ENCODE measurements around the gene SSH2.

Gene SSH2

GRCh38 chr17:29588562-29589411 lies 341.2 kb downstream of the SSH2 start:
- H3K27me3 ChIP-seq (replicated peaks; ENCODE audit: control insufficient read depth, insufficient read depth, low read length): no peaks in the 10 kb centered on the region
- peak overlapping the region; percentile 91 for H3K9ac ChIP-seq (ENCODE audit: low read length)
- H3K9me3 ChIP-seq (ENCODE audit: control insufficient read depth, low read length): no peaks in the 10 kb centered on the region
- peak overlapping the region; percentile 90 for H3K4me3 ChIP-seq (ENCODE audit: low read length)
- H3K36me3 ChIP-seq (ENCODE audit: control insufficient read depth, insufficient read depth, low read length, severe bottlenecking): no peaks in the 10 kb centered on the region
- H3K4me1 ChIP-seq (ENCODE audit: control insufficient read depth, insufficient read depth, low read length): peaks cover 50% of the 10 kb centered on the region
- DNase-seq (ENCODE audit: low read depth): peak; percentile 68

DNA sequence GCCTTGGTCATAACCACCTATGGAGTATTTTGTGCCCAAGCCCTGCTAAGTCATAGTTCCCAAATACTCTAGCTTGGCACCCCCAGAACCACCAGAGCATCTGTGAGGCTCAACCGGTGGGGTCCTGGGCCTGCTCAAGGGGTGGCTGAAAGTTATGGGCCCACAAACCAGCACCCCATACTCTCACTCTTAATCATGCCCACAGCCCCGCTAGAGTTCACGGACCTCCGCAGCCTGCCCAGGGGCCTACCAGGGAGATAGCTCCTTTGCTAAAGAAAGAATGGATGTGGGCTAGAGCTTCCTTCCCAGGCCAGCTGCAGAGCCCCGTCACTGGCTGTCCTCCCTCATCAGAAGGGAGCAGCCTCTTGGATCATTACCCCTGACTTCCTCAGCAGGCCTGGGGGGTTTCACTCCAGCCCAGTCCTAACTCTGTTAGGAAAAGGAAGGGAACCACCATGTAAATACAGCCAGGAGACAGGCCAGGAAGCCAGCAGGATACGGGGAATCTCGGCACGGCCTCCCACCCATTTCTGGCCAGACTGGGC lies 341.9 kb downstream of the SSH2 start:
- peaks cover 2% of the 10 kb centered on the region for H3K36me3 ChIP-seq (ENCODE audit: control insufficient read depth, insufficient read depth, low read length, severe bottlenecking)
- no peaks in the 10 kb centered on the region for H3K9me3 ChIP-seq (ENCODE audit: control insufficient read depth, low read length)
- peak overlapping the region; percentile 90 for H3K4me3 ChIP-seq (ENCODE audit: low read length)
- no peak for DNase-seq (ENCODE audit: low read depth)
- H3K4me1 ChIP-seq (ENCODE audit: control insufficient read depth, insufficient read depth, low read length): peaks cover 50% of the 10 kb centered on the region
- H3K27me3 ChIP-seq (replicated peaks; ENCODE audit: control insufficient read depth, insufficient read depth, low read length): no peaks in the 10 kb centered on the region
- H3K9ac ChIP-seq (ENCODE audit: low read length): peak overlapping the region; percentile 91

DNA sequence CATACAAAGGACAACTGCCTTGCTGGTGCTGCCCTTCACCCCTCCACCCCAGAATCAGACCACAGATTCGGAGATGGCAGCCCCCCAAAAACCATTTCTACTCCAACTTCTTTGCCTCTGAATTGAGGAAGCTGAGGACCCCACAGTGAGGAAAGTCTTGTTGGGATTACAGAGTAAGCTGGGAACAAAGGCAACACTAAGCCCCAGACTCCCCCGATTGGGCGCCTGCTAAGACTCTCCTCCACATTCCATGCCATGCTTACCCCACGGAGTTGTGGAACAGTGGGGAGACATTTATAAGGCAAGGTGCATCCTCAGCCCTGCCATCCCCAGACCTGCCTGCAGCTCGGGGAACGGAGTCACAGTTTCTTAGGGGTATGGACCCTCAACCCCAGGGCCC lies 342.4 kb downstream of the SSH2 start:
- Histone ChIP-seq H3K9me3 (ENCODE audit: control insufficient read depth, low read length) (no peaks in the 10 kb centered on the region), H3K36me3 (ENCODE audit: control insufficient read depth, insufficient read depth, low read length, severe bottlenecking) (peaks cover 5% of the 10 kb centered on the region), H3K27me3 (replicated peaks; ENCODE audit: control insufficient read depth, insufficient read depth, low read length) (no peaks in the 10 kb centered on the region), H3K4me1 (ENCODE audit: control insufficient read depth, insufficient read depth, low read length) (peaks cover 47% of the 10 kb centered on the region), H3K9ac (ENCODE audit: low read length) (peak overlapping the region; percentile 91), H3K4me3 (ENCODE audit: low read length) (peak overlapping the region; percentile 90)
- no peak for DNase-seq (ENCODE audit: low read depth)

- H3K9ac ChIP-seq (ENCODE audit: low read length): peak overlapping the region; percentile 91
- peaks cover 12% of the 10 kb centered on the region for H3K36me3 ChIP-seq (ENCODE audit: control insufficient read depth, insufficient read depth, low read length, severe bottlenecking)
- H3K4me1 ChIP-seq (ENCODE audit: control insufficient read depth, insufficient read depth, low read length): peaks cover 40% of the 10 kb centered on the region
- DNase-seq (ENCODE audit: low read depth): no peak
- H3K27me3 ChIP-seq (replicated peaks; ENCODE audit: control insufficient read depth, insufficient read depth, low read length): no peaks in the 10 kb centered on the region
- H3K4me3 ChIP-seq (ENCODE audit: low read length): no peak overlapping the region
- H3K9me3 ChIP-seq (ENCODE audit: control insufficient read depth, low read length): no peaks in the 10 kb centered on the region
These were observed 343.2 kb downstream of the SSH2 start for GRCh38 chr17:29586676-29587469.

GRCh38 chr17:29585080-29585751 lies 344.8 kb downstream of the SSH2 start:
- Histone ChIP-seq H3K27me3 (replicated peaks; ENCODE audit: control insufficient read depth, insufficient read depth, low read length) (no peaks in the 10 kb centered on the region), H3K9ac (ENCODE audit: low read length) (no peak overlapping the region), H3K9me3 (ENCODE audit: control insufficient read depth, low read length) (no peaks in the 10 kb centered on the region), H3K4me1 (ENCODE audit: control insufficient read depth, insufficient read depth, low read length) (peaks cover 23% of the 10 kb centered on the region), H3K36me3 (ENCODE audit: control insufficient read depth, insufficient read depth, low read length, severe bottlenecking) (peaks cover 21% of the 10 kb centered on the region), H3K4me3 (ENCODE audit: low read length) (no peak overlapping the region)
- no peak for DNase-seq (ENCODE audit: low read depth)

DNA sequence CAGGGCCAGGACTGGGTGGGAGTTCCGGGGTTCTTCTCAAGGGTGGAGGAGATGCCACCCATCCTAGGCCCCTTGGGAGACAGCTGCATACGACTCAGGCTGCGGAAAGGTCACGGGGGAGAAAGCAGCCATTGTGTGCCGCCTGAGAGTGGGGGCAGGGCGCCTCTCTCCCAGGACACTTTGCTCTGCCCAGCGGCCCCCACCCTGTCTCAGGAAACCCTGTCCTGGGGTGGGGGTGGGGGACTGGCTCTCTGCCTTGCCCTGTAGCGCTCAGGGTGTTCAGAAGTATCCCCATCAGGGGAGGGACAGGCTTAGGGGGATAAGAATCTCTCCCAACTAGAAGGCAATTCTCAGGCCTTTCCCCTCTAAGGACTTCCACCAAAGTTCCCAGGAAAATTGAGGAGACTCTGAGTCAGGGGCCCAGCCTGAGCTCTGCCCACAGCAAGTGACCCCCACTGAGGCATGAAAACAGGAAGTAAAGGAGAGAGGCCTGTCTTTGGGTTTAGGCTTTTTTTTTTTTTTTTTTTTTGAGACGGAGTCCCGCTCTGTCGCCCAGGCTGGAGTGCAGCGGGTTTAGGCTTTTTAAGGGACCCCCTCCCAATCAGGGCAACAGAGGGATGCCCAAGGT lies 345.5 kb downstream of the SSH2 start:
- H3K36me3 ChIP-seq (ENCODE audit: control insufficient read depth, insufficient read depth, low read length, severe bottlenecking): peaks cover 21% of the 10 kb centered on the region
- no peak overlapping the region for H3K9ac ChIP-seq (ENCODE audit: low read length)
- H3K4me1 ChIP-seq (ENCODE audit: control insufficient read depth, insufficient read depth, low read length): peaks cover 18% of the 10 kb centered on the region
- no peak overlapping the region for H3K4me3 ChIP-seq (ENCODE audit: low read length)
- H3K27me3 ChIP-seq (replicated peaks; ENCODE audit: control insufficient read depth, insufficient read depth, low read length): no peaks in the 10 kb centered on the region
- no peaks in the 10 kb centered on the region for H3K9me3 ChIP-seq (ENCODE audit: control insufficient read depth, low read length)
- no peak for DNase-seq (ENCODE audit: low read depth)

- Histone ChIP-seq H3K4me1 (ENCODE audit: control insufficient read depth, insufficient read depth, low read length) (peaks cover 17% of the 10 kb centered on the region), H3K27me3 (replicated peaks; ENCODE audit: control insufficient read depth, insufficient read depth, low read length) (no peaks in the 10 kb centered on the region), H3K9me3 (ENCODE audit: control insufficient read depth, low read length) (no peaks in the 10 kb centered on the region), H3K9ac (ENCODE audit: low read length) (no peak overlapping the region), H3K36me3 (ENCODE audit: control insufficient read depth, insufficient read depth, low read length, severe bottlenecking) (peaks cover 25% of the 10 kb centered on the region), H3K4me3 (ENCODE audit: low read length) (no peak overlapping the region)
- DNase-seq (ENCODE audit: low read depth): no peak
These were observed 346.4 kb downstream of the SSH2 start for GRCh38 chr17:29583324-29584248.

DNA sequence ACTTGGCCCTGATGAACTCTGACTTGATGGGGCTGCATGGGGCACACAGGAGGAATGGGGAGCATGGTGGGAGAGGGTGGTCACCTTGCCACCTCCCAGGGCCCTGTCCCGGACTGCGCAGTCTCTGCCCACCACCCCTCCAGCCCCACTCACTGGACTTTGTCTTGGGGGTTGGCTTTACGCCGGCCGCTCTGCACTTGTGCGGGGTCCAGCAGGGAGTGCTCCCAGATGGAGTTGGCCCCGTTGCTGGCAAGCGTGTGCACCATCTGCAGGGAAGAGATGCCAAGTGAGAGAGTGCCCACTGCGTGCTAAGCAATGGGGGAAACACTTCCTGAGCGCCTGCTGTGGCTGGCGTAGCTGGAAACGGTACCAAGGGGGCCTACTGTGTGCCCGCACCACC lies 347.3 kb downstream of the SSH2 start:
- DNase-seq (ENCODE audit: low read depth): no peak
- Histone ChIP-seq H3K36me3 (ENCODE audit: control insufficient read depth, insufficient read depth, low read length, severe bottlenecking) (peaks cover 25% of the 10 kb centered on the region), H3K4me1 (ENCODE audit: control insufficient read depth, insufficient read depth, low read length) (peaks cover 9% of the 10 kb centered on the region), H3K27me3 (replicated peaks; ENCODE audit: control insufficient read depth, insufficient read depth, low read length) (no peaks in the 10 kb centered on the region), H3K4me3 (ENCODE audit: low read length) (no peak overlapping the region), H3K9me3 (ENCODE audit: control insufficient read depth, low read length) (no peaks in the 10 kb centered on the region), H3K9ac (ENCODE audit: low read length) (no peak overlapping the region)

DNA sequence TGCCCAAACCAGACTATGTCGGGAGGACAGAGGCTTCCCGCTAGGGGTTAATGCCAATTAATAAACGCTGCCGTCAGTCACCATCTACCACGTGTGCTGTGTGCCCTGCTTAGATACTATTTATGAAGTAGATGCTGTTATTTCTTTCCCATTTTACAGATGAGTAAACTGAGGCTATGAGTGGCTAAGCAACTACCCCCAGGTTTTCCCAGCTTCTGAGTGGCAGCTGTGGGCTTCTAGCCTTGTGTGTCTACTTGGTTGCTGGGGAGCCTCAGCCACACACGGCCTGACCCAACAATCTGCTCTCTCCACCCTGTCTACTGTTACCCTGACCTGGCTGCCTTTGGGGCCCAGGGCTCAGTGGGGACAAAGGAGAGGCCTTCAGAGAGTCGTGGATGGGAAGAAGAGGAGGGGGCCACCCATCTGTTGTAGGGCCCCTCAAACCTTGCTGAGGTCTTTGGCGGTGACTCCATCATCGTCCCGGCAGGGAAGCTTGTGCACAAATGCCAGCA lies 347.7 kb downstream of the SSH2 start:
- H3K27me3 ChIP-seq (replicated peaks; ENCODE audit: control insufficient read depth, insufficient read depth, low read length): no peaks in the 10 kb centered on the region
- peaks cover 25% of the 10 kb centered on the region for H3K36me3 ChIP-seq (ENCODE audit: control insufficient read depth, insufficient read depth, low read length, severe bottlenecking)
- H3K9ac ChIP-seq (ENCODE audit: low read length): no peak overlapping the region
- H3K4me1 ChIP-seq (ENCODE audit: control insufficient read depth, insufficient read depth, low read length): peaks cover 5% of the 10 kb centered on the region
- no peak for DNase-seq (ENCODE audit: low read depth)
- H3K9me3 ChIP-seq (ENCODE audit: control insufficient read depth, low read length): no peaks in the 10 kb centered on the region
- H3K4me3 ChIP-seq (ENCODE audit: low read length): no peak overlapping the region
